Measurements from ENCODE around the gene LRRC1.

The LRRC1 gene

GRCh38 chr6:53929041-53929820 is 134.4 kb downstream of the LRRC1 start:
- no peak for DNase-seq

GRCh38 chr6:53929821-53930120 is 135.0 kb downstream of the LRRC1 start:
- DNase-seq: no peak

GRCh38 chr6:53930330-53930729 is 135.5 kb downstream of the LRRC1 start:
- DNase-seq: no peak

DNA sequence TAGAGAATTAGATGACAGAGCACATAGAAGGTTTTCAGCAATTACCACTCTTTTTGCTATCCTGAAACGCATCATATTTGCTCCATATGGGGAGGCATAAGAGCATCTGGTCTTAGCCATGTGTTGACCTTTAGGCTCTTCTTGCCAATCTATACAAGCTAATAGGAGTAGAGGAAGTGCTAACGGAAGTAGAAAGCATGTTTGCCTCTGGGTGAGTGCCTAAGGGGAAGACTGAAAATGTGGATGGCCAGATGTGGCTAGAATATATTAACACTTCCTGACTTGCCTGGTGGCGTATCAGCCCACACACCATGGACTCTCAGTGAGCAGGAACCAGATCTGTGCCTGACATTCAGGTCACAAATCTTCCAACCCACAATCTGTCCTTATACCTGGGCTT is 136.3 kb downstream of the LRRC1 start:
- no peak for DNase-seq

DNA sequence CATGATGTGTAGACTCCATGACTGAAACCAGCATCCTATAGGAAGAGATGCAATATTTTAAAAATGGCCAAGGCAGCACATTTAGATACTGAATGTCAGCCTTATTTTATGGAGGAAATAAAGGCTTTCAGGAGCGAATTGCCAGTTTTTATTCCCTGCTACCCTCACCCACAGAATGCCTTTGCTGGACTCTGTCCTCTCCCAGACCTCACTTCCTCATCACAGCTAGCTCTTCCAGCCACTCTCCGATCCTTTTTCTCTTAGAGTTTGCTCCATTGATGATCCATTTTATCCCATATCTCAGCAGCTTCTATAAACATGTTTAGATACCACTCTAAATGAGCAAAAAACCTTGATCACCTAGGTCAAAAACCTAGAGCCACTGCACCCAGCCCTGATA is 137.7 kb downstream of the LRRC1 start:
- no peak for DNase-seq

GRCh38 chr6:53934023-53934422 is 139.2 kb downstream of the LRRC1 start:
- no peak for DNase-seq

DNA sequence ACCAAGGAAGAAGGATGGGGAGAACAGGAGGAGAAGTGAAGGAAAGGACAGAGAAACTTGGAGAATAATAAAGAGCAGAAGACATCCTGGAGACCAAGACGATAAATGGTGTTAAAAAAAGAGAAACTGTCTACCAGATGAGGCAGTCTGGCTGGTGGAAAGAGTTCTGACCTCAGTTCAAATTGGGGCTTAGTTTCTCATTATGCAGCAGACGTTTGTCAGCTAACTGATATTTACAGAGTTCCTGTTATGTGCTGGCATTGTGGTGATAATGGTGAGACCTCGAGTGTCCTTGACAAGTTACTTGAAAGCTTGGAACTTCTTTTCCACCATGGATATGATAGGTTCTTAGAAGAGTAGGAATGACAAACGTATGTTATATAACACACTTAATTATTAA is 142.7 kb downstream of the LRRC1 start:
- DNase-seq: no peak

DNA sequence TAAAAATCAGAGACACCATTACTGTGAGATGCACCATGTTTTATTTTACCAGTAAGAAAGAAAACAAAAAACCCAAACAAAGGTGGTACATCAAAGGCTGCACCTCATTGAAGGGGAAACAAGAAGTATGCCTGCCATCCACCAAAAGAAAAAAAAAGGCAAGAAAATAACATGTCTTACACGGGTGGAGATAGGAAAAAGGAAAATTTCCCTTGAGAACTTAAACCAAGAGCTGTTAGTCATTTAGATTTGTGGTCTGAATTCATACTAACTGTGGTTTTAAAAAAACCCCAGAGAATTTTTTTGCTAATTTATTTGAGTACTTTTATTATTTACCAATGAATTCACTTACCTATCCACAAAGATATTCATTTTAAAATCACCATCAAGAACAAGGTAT is 144.0 kb downstream of the LRRC1 start:
- DNase-seq: no peak

DNA sequence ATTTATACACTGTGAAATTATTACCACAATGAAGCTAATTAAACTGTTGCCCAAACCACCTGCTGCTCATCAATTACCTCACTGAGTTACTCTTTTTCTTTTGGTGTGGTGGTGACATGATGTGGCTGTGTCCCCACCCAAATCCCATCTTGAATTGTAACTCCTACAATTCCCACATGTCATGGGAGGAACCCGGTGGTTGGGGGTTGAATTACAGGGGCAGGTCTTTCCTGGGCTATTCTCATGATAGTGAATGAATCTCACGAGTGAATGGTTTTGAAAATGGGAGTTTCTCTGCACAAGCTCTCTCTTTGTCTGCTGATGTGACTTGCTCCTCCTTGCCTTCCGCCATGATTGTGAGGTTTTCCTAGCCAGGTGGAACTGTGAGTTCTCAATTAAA is 145.0 kb downstream of the LRRC1 start:
- no peak for DNase-seq

GRCh38 chr6:53943395-53943794 is 148.6 kb downstream of the LRRC1 start:
- no peak for DNase-seq

- no peak for DNase-seq
Observed at GRCh38 chr6:53944091-53944490, 149.3 kb downstream of the LRRC1 start.

- DNase-seq: no peak
Observed at GRCh38 chr6:53944543-53944942, 149.7 kb downstream of the LRRC1 start.

GRCh38 chr6:53945765-53946407 is 151.1 kb downstream of the LRRC1 start:
- no peak for DNase-seq

GRCh38 chr6:53947780-53948179 is 153.0 kb downstream of the LRRC1 start:
- DNase-seq: no peak

- DNase-seq: no peak
Observed at GRCh38 chr6:53951383-53951782, 156.6 kb downstream of the LRRC1 start.

DNA sequence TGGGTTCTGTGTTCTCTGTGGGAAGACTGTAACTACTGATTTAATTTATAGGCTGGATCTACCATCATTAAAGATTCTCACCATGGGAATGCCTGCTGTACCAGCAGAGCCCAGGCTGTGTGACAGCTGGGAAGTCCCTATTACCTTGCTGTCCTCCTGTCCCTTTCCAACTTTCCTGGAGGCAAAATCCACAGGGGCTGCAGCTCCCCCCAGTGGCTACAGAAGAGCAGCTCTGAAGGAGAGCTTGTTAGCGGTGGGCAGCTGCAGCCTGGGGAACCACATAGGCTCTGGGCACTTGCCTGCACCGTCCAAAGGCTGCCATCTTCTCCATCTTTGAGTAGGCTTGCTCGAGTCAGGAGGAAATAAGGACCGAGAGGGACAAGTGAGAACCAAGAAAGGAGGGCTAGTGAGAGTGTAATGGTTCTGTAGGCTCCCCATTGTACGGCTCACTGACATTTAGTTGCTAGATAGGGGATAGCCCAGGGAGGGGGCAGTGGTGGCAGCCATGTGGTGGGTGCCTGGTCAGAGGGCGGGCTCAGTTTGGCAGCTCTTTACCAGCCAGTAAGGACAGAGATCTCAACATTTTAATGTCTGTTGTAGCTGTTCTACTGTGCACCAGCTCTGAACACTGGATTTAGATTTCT is 161.4 kb downstream of the LRRC1 start:
- no peak for DNase-seq

DNA sequence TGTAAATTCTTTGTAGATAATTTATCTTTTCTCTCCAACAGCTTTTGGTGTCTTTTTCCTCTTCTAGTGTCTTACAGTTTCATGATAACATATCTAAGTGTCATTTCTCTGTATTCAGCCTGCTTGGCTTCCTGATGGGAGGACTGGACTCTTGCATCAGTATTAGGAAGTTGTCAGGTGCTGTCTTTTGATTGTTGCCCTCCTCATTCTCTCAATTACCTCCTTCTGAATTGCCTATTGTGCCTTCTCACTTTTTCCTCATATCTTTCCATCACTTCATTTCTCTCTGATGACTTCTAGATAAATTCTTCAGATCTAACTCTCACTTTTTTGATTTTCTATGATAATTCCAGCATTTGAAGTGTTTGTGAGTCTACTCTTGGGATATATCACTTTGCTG is 162.0 kb downstream of the LRRC1 start:
- no peak for DNase-seq

DNA sequence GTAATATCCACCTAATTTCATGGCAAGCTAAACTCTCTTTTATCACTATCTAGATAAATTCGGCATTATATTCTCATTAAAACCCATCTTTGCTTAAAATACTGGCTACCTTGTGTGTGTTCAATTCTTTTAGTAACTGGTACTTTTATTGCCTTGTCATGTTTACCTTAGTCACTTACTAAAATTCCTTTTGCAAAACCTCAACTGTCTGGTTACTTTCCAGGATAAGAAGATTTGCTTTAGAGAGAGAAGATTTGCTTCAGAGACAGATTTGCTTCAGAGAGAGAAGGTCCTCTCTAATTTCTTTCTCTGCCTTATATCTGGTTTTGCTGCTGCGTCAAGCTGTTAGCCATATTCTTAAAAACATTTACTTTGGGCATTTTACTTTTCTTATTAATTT is 164.9 kb downstream of the LRRC1 start:
- no peak for DNase-seq

DNA sequence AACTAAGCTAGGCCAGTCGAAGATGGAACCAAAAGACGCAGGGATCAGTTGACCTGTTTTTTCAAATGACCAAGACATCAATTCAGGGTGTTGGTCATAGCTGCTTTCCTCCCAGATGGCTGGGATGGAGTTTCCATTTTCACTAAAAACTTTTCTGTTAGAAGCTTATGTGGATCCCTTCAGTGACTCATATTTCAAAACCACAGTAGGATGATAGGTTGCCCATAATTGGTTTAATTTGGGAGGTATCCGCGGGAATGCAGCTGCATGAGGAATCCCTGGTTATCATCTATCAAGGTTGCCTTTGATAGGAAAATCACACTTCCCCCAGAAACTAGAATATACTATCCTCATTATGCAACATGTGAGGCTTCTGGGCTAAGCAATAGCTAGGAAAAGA is 165.5 kb downstream of the LRRC1 start:
- no peak for DNase-seq

- no peak for DNase-seq
Observed at GRCh38 chr6:53961679-53962370, 167.0 kb downstream of the LRRC1 start.

GRCh38 chr6:53962646-53963045 is 167.8 kb downstream of the LRRC1 start:
- DNase-seq: no peak

GRCh38 chr6:53967415-53967814 is 172.6 kb downstream of the LRRC1 start:
- DNase-seq: no peak

Data from CD4-positive, alpha-beta T cell treated with Interleukin-6 for 4 hours (primary cell).